H4 (cell line): ENCODE results near the gene REL. TPM values are rescaled to one million over a fixed set of nuclear protein-coding genes. Genes with fewer than 3 reads are reported as not detected.
"Not testable (repeated sequence)": the region's sequence is repeated elsewhere in the genome, so short reads cannot be mapped to it uniquely, and the experiment has no call there.

ENCODE experiments used
- DNase-seq: peaks from one replicate; pipeline ENCODE4 v3.0.0-alpha.2; 2015; ENCODE audit warnings: low spot score
- total RNA-seq: library from RNA; depleted of rRNA; stranded (reverse); fragments of >200 nt; shearing (Covaris generic); gene quantifications from 2 replicates; pipeline ENCODE4 v1.2.3, GENCODE V29; 2014; rRNA removed

REL gene
- total RNA-seq = 2.9 and 3.0 TPM in 2 replicates

DNA sequence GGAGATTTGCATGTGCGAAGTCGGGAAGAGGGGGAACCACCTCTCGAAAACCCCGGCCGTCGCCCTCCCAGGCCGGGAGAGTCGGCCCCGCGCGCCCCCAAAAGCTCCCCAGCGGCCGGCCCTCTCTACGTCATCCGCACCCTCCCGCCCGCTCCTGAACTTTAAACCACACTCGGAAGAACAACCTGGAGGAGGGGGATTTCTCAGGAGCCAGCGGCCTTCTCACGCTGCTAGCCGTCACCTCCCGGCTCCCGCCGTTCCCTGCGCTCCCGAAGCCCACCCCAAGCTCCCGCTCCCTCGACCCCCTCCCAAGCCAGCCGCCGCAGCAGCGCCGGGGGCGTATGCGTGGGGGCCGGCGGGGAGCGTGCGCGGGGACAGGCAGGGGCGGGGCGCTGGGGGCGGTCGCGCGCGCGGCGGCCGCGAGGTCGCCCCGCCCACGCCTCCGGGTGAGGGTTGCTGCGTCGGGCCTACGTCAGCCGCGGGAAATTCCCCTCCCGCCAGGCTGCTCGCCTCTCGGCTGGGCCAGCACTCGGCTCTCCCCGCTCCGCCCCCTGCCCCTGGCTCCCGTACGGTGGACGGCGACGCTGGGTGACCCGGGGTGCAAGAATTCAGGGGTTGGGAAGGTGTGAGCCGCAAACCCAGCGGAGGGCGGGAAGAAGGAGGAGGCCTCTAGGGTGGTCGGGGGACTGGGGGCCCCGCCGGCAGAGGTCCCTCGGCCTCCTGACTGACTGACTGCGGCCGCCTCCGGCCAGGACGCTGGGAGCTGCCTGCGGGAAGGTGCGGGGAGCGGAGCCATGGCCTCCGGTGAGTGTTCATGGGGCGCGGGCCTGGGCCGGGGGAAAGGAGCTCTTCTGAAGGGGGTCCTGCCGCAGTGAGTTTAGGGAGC is at the start of gene REL:
REL (plus strand) TSS at position 528 of the 886 bp plus-strand sequence; CDS start at position 795, 267 bp downstream.
- peak; percentile 80 for DNase-seq

DNA sequence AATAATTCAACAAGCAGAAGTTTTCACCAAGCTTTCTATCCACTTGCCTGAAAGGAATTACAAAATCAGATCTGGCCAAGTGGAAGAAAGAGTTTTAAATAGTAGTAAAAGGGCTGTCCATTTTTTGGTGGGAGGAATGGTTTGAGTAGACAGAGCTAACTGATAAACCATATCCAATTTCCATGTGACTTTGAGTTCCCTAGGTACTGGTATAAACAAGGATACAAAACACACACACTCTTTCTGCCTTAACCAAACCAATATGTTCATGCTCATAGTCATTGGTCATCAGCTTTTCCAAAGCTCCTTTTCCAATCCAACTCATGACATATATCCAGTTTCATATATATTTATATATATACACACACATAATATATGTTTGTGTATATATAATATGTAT is 49.5 kb upstream of the REL start:
- no peak for DNase-seq

DNA sequence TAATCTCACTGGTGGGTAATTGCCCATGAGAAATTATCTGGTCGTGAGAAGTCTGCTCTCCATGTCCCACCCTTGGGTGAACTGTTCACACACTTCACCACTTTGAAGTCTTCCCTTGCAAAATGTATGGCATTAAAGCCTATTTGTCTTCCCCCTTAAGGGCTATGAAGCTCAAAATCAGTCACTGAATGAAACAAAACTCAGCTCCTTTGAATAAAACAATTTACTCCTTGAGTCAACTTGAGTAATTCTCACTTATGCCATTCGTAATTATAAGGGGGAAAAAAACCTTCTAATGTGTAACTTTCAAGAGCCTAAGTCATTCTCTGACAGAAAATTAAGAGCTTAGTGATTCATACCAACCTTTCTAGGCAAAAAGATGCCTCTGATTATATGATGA is 48.8 kb upstream of the REL start:
- DNase-seq = no peak

DNA sequence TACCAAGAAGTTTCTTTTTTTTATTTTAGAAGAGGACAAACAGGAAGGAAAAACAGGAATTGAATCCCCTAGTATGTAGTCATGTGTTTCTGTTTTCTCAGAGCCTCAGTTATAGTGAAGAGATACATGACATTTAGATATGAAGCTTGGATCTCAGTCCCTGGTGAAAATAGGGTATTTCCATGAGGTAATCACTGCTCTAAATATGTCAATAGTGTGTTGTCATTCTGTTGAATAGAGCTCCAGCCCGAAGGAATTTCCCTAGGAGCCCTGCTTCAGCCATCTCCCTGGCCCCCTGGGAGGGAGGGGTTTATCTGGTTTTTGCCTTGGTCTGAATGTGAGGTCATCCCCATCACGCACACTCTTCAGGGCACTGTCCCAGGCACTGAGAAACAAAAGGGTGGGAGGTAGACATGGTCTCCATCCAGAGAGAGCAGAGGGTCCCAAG is 47.1 kb upstream of the REL start:
- no peak for DNase-seq

DNA sequence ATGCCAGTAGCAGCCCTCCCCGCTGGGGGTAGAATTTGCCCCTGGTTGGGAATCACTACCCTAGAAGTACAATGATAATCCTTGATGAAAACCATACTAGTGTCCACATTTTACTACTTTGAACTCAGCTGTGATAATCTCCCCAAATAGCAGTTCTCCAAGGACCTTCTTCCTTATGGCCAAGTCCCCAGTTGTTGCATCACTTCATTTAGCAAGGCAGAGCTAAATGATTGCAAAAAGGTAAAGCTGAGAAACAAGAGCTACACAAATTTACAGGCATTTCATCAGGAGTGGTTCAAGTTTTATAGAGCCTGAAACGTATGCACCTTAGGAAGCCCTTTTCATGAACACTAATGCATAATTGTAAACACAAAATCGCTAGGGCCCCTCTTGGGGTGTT is 44.9 kb upstream of the REL start:
- no peak for DNase-seq

GRCh38 chr2:60837123-60837522 is 44.3 kb upstream of the REL start:
- DNase-seq = no peak

- DNase-seq = no peak
Observed at GRCh38 chr2:60838481-60838880, 42.9 kb upstream of the REL start.

DNA sequence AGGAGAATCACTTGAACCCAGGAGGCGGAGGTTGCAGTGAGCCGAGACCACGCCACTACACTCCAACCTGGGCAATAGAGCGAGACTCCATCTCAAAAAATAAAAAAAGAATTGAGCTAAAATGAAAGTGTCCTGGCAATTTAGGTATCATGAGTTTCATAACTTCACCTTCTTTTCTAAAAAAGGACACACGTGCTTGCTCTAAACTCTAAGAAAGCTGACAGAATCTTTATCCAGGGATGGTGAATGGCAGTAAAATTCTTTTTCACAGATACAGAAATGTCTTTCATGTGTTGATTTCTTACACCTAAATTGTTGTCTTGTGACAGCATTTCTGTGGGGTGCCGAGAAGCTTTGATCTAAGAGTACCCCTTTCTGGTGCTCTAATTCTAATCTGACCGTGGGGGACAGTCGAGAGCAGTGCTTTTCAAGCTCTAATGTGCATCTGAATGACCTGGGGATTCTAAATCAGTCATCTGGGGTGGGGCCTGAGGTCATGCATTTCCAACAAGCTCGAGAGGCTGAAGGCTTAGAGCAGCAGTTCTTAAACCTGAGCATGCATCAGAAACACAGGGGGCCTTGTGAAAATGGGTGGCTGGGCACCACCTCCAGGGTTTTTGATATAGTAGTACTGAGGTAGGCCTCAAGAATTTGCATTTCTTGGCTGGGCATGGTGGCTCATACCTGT is 42.1 kb upstream of the REL start:
- DNase-seq = no peak

DNA sequence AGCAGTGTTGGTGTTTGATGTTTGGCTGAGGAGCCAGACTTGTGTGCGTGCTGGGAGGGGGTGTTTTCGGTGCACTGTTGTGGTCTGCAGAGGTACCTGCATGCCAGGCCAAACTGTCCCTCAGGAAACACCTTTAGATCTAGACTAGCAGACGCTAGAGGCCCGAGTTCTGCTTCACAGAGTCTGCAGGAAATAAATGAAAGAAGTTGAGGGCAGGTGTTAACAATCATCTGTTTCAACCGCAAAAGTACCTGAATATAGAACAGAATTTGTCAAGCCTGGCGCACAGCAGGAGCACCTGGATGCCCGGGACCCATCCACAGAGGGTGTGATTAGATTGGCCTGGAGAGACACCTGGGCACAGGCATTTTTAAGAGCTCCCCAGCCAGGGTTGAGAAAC is 40.5 kb upstream of the REL start:
- DNase-seq = no peak

- DNase-seq = no peak
Observed at GRCh38 chr2:60843006-60843405, 38.4 kb upstream of the REL start.

- DNase-seq = no peak
Observed at GRCh38 chr2:60844105-60844504, 37.3 kb upstream of the REL start.

GRCh38 chr2:60847854-60848253 is 33.5 kb upstream of the REL start:
- DNase-seq = no peak

GRCh38 chr2:60849187-60849586 is 32.2 kb upstream of the REL start:
- DNase-seq = no peak

DNA sequence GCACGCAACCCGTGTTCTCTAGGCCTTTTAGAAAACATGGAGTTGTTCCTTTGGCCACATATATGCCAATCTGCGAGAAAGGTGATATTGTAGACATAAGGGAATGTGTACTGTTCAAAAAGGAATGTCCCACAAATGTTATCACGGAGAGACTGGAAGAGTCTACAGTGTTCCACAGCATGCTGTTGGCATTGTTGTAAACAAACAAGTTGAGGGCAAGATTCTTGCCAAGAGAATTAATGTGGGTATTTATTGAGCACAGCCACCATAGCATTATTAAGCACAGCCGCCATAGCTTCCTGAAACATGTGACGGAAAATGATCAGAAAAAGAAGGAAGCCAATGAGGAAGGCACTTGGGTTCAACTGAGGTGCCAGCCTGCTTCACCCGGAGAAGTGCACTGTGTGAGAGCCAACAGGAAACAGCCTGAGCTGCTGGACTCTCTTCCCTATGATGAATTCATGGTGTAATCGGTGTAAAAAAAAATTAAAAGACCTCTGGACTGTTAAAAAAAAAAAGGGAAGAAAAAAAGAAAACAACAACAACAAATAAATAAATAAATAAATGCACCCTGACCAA is 29.0 kb upstream of the REL start:
- no peak for DNase-seq

- no peak for DNase-seq
Observed at GRCh38 chr2:60853531-60853930, 27.8 kb upstream of the REL start.

GRCh38 chr2:60855989-60856669 is 25.2 kb upstream of the REL start:
- DNase-seq = no peak

- no peak for DNase-seq
Observed at GRCh38 chr2:60857056-60857455, 24.3 kb upstream of the REL start.

DNA sequence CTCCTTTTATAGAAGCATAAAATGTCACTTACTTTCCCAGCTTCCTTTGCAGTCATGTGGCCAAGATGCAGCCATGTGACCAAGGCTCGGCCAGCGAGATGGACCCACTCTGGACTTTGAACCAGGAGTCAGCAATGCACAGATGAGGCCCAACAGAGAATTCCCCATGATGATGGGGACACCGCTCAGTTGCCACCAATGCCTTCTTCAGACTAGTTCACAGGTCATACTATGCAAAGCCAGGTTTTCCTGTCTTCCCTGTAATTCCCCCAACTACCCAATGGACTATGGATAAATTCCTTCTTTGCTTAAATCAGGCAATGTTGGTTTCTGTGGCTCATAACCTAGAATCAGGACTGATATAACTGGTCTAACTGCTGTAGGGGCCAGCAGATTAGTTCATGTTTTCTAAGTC is 22.5 kb upstream of the REL start:
- no peak for DNase-seq

GRCh38 chr2:60861736-60862135 is 19.6 kb upstream of the REL start:
- no peak for DNase-seq

DNA sequence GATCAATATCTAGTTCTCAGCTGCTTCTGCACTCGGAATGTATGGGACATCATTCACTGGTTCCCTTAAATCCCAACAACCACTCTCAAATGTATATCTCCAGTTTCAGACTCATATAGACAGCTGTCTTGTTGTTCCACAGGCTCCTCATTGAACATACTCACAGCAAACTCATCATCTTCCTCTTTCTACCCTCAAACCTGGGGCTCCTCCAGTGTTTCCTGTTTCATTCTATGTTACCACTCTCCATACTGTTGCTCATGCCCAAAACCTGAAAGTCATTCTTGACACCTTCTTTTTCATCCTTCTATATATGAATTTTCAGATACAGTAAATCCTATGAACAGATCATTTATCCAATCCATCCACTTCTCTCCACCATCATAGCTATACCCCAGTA is 18.7 kb upstream of the REL start:
- DNase-seq = no peak

DNA sequence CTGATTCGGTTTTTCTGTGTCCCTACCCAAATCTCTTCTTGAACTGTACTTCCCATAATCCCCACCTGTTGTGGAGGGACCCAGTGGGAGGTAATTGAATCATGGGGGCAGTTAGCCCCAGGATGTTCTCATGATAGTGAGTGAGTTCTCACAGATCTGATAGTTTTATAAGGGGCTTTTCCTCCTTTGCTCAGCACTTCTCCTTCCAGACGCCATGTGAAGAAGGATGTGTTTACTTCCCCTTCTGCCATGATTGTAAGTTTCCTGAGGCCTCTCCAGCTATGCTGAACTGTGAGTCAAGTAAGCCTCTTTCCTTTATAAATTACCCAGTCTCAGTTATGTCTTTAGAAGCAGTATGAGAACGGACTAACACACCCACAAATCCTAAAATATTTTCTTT is 16.0 kb upstream of the REL start:
- not testable (repeated sequence) for DNase-seq

GRCh38 chr2:60867007-60867406 is 14.4 kb upstream of the REL start:
- DNase-seq = no peak
